ENCODE results near the gene LGALS16.
"Not testable (repeated sequence)": the region's sequence is repeated elsewhere in the genome, so short reads cannot be mapped to it uniquely, and the experiment has no call there.

The LGALS16 gene

GRCh38 chr19:39686739-39687138, 31.0 kb downstream of the LGALS16 start:
- no peaks in the 10 kb centered on the region for H3K27me3 ChIP-seq (replicated peaks; ENCODE audit: insufficient read depth, low read length)

DNA sequence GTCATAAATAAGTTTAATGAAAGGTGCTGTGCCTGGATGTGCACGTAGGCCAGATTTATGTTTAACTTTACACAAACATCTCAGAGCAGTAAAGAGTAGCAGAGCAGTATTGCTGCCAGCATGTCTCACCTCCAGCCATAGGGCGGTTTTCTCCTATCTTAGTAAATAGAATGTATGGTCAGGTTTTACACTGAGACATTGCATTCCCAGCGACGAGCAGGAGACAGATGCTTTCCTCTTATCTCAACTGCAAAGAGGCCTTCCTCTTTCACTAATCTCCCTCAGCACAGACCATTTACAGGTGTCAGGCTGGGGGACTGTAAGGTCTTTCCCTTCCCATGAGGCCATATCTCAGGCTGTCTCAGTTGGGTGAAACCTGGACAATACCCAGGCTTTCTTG, 32.9 kb downstream of the LGALS16 start:
- not testable (repeated sequence) for H3F3A ChIP-seq (ENCODE audit: insufficient read depth, low read length); H3K27ac ChIP-seq (ENCODE audit: low read length); H4K20me1 ChIP-seq (ENCODE audit: insufficient read depth, low read length); H3K9me3 ChIP-seq (replicated peaks; ENCODE audit: insufficient read depth, low read length); H3K4me2 ChIP-seq (ENCODE audit: low read depth, low read length); H3K9me2 ChIP-seq (replicated peaks; ENCODE audit: insufficient read depth, low read length); DNase-seq; H3K36me3 ChIP-seq (replicated peaks; ENCODE audit: insufficient read depth, low read length); H3K4me3 ChIP-seq (ENCODE audit: low read length); H3K27me3 ChIP-seq (replicated peaks; ENCODE audit: insufficient read depth, low read length); H3K4me1 ChIP-seq (ENCODE audit: low read length); H2AFZ ChIP-seq (ENCODE audit: low read length); H3K9ac ChIP-seq (ENCODE audit: low read length); H3K79me2 ChIP-seq (ENCODE audit: low read length)

More at GRCh38 chr19:39686739-39687138, 31.0 kb downstream of the LGALS16 start:
- no peaks in the 10 kb centered on the region for H3K79me2 ChIP-seq (ENCODE audit: low read length)
- no peak for DNase-seq
- H3K4me1 ChIP-seq (ENCODE audit: low read length), result peaks cover 3% of the 10 kb centered on the region; the same call in 1 of the 2 replicates
- no peaks in the 10 kb centered on the region for H4K20me1 ChIP-seq (ENCODE audit: insufficient read depth, low read length)
- H3K9me2 ChIP-seq (replicated peaks; ENCODE audit: insufficient read depth, low read length), result no peaks in the 10 kb centered on the region
- H3K27ac ChIP-seq (ENCODE audit: low read length), result no peak overlapping the region
- no peaks in the 10 kb centered on the region for H3K9me3 ChIP-seq (replicated peaks; ENCODE audit: insufficient read depth, low read length)
- no peak overlapping the region for H3K4me2 ChIP-seq (ENCODE audit: low read depth, low read length)
- H3F3A ChIP-seq (ENCODE audit: insufficient read depth, low read length), result no peaks in the 10 kb centered on the region
- TF ChIP-seq CTCF (IDR thresholded peaks at IDR 0.05; ENCODE audit: low read length) (no peak), EZH2 (optimal IDR thresholded peaks at IDR 0.05; ENCODE audit: low read depth, low read length) (no peak), EZH2phosphoT487 (IDR thresholded peaks at IDR 0.05; ENCODE audit: low read length) (no peak)
- H3K4me3 ChIP-seq (ENCODE audit: low read length), result no peak overlapping the region
- no peaks in the 10 kb centered on the region for H3K36me3 ChIP-seq (replicated peaks; ENCODE audit: insufficient read depth, low read length)
- no peak overlapping the region for H2AFZ ChIP-seq (ENCODE audit: low read length)
- H3K9ac ChIP-seq (ENCODE audit: low read length), result no peak overlapping the region

DNA sequence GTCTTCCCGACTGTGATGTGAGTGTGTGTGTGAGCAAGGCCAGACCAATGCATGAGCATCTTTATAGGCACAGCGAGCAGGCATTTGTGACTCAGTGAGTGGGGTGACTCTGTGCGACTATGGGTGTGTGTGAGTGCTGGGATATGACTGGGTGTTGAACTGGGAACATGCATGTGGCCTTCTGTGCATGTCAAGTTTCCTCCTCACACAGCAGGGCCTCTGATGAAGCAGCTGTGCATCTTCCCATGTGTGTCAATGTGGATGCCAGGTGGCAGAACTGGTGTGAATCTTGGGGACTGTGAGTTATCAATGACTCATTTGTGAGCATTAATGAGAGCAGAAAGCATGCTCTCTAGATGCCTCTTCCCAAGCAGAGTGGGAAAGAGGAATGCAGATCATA, 36.5 kb downstream of the LGALS16 start:
- Histone ChIP-seq H3K27me3 (replicated peaks; ENCODE audit: insufficient read depth, low read length) (no peaks in the 10 kb centered on the region), H2AFZ (ENCODE audit: low read length) (no peak overlapping the region), H3K9me3 (replicated peaks; ENCODE audit: insufficient read depth, low read length) (no peaks in the 10 kb centered on the region), H3K4me3 (ENCODE audit: low read length) (no peak overlapping the region), H3K27ac (ENCODE audit: low read length) (no peak overlapping the region), H3K9me2 (replicated peaks; ENCODE audit: insufficient read depth, low read length) (no peaks in the 10 kb centered on the region), H3K79me2 (ENCODE audit: low read length) (no peaks in the 10 kb centered on the region), H4K20me1 (ENCODE audit: insufficient read depth, low read length) (no peaks in the 10 kb centered on the region), H3K4me2 (ENCODE audit: low read depth, low read length) (no peak overlapping the region), H3K9ac (ENCODE audit: low read length) (no peak overlapping the region), H3K4me1 (ENCODE audit: low read length) (no peaks in the 10 kb centered on the region), H3F3A (ENCODE audit: insufficient read depth, low read length) (no peaks in the 10 kb centered on the region), H3K36me3 (replicated peaks; ENCODE audit: insufficient read depth, low read length) (no peaks in the 10 kb centered on the region)
- no peak for DNase-seq
- no peak for TF ChIP-seq EZH2 (optimal IDR thresholded peaks at IDR 0.05; ENCODE audit: low read depth, low read length)
- no peak for TF ChIP-seq CTCF (IDR thresholded peaks at IDR 0.05; ENCODE audit: low read length)
- no peak for TF ChIP-seq EZH2phosphoT487 (IDR thresholded peaks at IDR 0.05; ENCODE audit: low read length)

GRCh38 chr19:39692822-39693221, 37.1 kb downstream of the LGALS16 start:
- no peaks in the 10 kb centered on the region for H3K9me3 ChIP-seq (replicated peaks; ENCODE audit: insufficient read depth, low read length)
- no peak overlapping the region for H3K4me3 ChIP-seq (ENCODE audit: low read length)
- no peaks in the 10 kb centered on the region for H3K36me3 ChIP-seq (replicated peaks; ENCODE audit: insufficient read depth, low read length)
- no peak for TF ChIP-seq EZH2phosphoT487 (IDR thresholded peaks at IDR 0.05; ENCODE audit: low read length)
- TF ChIP-seq EZH2 (optimal IDR thresholded peaks at IDR 0.05; ENCODE audit: low read depth, low read length), result no peak
- TF ChIP-seq CTCF (IDR thresholded peaks at IDR 0.05; ENCODE audit: low read length), result no peak
- no peaks in the 10 kb centered on the region for H3F3A ChIP-seq (ENCODE audit: insufficient read depth, low read length)
- H3K9me2 ChIP-seq (replicated peaks; ENCODE audit: insufficient read depth, low read length), result no peaks in the 10 kb centered on the region
- no peak for DNase-seq
- H3K27ac ChIP-seq (ENCODE audit: low read length), result no peak overlapping the region
- H4K20me1 ChIP-seq (ENCODE audit: insufficient read depth, low read length), result no peaks in the 10 kb centered on the region
- no peaks in the 10 kb centered on the region for H3K79me2 ChIP-seq (ENCODE audit: low read length)
- H3K4me1 ChIP-seq (ENCODE audit: low read length), result no peaks in the 10 kb centered on the region
- H3K4me2 ChIP-seq (ENCODE audit: low read depth, low read length), result no peak overlapping the region
- no peaks in the 10 kb centered on the region for H3K27me3 ChIP-seq (replicated peaks; ENCODE audit: insufficient read depth, low read length)
- no peak overlapping the region for H3K9ac ChIP-seq (ENCODE audit: low read length)
- H2AFZ ChIP-seq (ENCODE audit: low read length), result no peak overlapping the region

Measured in MM.1S (cell line).